ENCODE measurements around the gene NT5DC3.

Gene NT5DC3

GRCh38 chr12:103840876-103841689 is at the start of gene NT5DC3:
NT5DC3 (minus strand) TSS chr12:103841234; CDS start chr12:103841156, 78 bp downstream.
- no peaks in the 10 kb centered on the region for H3K27me3 Mint-ChIP-seq
- peaks cover 29% of the 10 kb centered on the region for H3K4me1 Mint-ChIP-seq (ENCODE audit: low read depth)
- H3K27ac Mint-ChIP-seq = peak within 1 kb of the TSS; percentile 79
- H3K9me3 Mint-ChIP-seq = no peaks in the 10 kb centered on the region
- peaks cover 13% of the 10 kb centered on the region for H3K36me3 Mint-ChIP-seq (ENCODE audit: low read depth)
- peak within 1 kb of the TSS; percentile 84 for H3K4me3 Mint-ChIP-seq

DNA sequence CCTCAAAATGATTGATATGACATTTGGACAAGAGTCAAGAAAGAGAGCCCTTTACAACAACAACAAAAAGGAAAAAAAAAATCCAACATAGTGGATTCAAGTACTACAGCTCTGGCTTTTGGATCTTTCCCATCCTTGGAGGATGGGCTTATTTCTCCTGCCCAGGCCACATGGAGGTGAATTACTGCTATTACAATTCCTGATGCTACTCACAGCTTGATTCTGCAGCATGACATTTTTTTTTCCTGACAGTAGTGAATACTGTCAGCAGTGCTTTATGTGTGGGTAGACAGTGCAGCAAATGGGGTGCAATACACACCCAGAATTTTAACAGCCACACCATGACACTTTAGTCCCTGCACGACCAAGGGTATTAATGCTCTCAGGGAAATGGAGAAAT is 46.7 kb upstream of the NT5DC3 start:
- Mint-ChIP-seq H3K27ac (no peak overlapping the region), H3K27me3 (no peaks in the 10 kb centered on the region), H3K4me3 (no peak overlapping the region)

DNA sequence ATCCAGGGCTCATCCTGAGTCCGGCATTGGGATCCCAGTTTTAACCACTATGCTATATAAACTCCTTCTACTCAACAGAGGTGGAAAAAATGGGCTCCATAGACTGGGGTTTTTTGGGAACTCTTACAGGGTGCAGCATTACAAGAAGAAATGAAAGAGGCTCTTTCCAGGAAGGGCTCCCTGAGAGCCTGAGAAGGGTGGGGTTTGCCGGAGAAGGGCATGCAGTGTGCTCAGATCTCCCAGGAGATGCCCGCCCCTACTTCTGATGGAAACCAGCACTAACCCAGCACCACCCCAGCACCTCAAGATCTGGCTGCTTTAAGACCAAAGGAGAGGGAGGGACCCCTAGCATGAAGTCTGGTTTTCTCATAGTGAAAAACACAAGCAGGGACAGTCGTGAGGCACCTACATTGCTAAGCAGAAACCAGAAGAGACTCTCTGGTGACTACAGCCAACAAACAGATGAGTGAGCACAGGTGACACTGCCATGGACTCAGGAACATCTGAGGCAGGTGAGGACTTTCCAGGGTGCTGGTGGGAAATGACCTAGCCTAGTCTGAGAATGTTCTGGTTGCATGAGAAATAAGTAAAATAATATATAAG is 45.3 kb upstream of the NT5DC3 start:
- Mint-ChIP-seq H3K27ac (no peak overlapping the region), H3K4me3 (no peak overlapping the region), H3K9me3 (no peaks in the 10 kb centered on the region), H3K4me1 (ENCODE audit: low read depth) (peaks cover 9% of the 10 kb centered on the region), H3K27me3 (no peaks in the 10 kb centered on the region), H3K36me3 (ENCODE audit: low read depth) (no peaks in the 10 kb centered on the region)

More for the DNA sequence above, 46.7 kb upstream of the NT5DC3 start:
- Mint-ChIP-seq H3K9me3 (no peaks in the 10 kb centered on the region), H3K36me3 (ENCODE audit: low read depth) (no peaks in the 10 kb centered on the region), H3K4me1 (ENCODE audit: low read depth) (peaks cover 6% of the 10 kb centered on the region)

DNA sequence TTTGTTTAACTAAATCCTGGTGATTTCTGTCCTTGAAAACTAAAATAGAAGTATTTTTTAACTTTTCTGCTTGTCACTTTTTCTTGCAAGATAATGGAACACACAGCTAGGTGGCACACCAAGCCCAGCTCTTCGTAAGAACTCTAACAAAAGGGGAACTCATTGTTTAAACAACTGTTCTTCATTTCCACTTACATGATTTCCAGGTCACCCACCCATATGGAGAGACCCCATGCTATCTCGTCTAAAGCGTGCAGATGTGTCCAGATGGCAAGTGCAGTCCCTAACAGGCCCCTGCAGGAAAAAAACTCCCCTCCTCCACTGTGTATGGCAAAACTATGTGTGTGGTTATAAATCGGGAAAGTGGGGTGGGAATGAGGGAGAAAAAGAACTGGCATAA is 43.3 kb upstream of the NT5DC3 start:
- Mint-ChIP-seq H3K27me3 (no peaks in the 10 kb centered on the region), H3K4me3 (no peak overlapping the region), H3K4me1 (ENCODE audit: low read depth) (peaks cover 28% of the 10 kb centered on the region), H3K9me3 (no peaks in the 10 kb centered on the region), H3K36me3 (ENCODE audit: low read depth) (no peaks in the 10 kb centered on the region), H3K27ac (peak overlapping the region; percentile 19)

DNA sequence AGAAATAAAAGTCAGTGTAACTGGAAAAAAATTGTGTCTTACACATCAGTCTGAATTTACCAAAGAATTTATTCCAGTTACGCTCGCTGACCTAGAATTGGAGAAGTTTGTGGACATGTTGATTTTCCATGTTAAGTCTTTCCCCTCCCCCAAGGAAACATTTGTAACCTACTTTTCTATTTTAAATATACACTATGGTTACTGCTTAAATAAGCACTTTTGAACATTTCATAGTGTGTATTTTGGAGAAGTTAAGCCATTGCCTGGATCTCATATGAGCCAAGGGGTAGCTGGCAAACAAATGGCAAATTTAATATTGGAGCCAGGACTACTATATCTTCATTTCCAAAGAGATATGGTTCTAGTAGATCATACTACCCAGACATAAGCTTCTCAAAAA is 42.9 kb upstream of the NT5DC3 start:
- no peaks in the 10 kb centered on the region for H3K27me3 Mint-ChIP-seq
- no peaks in the 10 kb centered on the region for H3K9me3 Mint-ChIP-seq
- no peaks in the 10 kb centered on the region for H3K36me3 Mint-ChIP-seq (ENCODE audit: low read depth)
- H3K27ac Mint-ChIP-seq = no peak overlapping the region
- no peak overlapping the region for H3K4me3 Mint-ChIP-seq
- H3K4me1 Mint-ChIP-seq (ENCODE audit: low read depth) = peaks cover 32% of the 10 kb centered on the region

GRCh38 chr12:103882861-103883596 is 42.0 kb upstream of the NT5DC3 start:
- no peaks in the 10 kb centered on the region for H3K36me3 Mint-ChIP-seq (ENCODE audit: low read depth)
- H3K4me1 Mint-ChIP-seq (ENCODE audit: low read depth) = peaks cover 40% of the 10 kb centered on the region
- peak overlapping the region; percentile 38 for H3K27ac Mint-ChIP-seq
- H3K4me3 Mint-ChIP-seq = no peak overlapping the region
- H3K27me3 Mint-ChIP-seq = no peaks in the 10 kb centered on the region
- no peaks in the 10 kb centered on the region for H3K9me3 Mint-ChIP-seq

- peaks cover 44% of the 10 kb centered on the region for H3K4me1 Mint-ChIP-seq (ENCODE audit: low read depth)
- no peak overlapping the region for H3K4me3 Mint-ChIP-seq
- no peaks in the 10 kb centered on the region for H3K9me3 Mint-ChIP-seq
- H3K36me3 Mint-ChIP-seq (ENCODE audit: low read depth) = no peaks in the 10 kb centered on the region
- H3K27me3 Mint-ChIP-seq = no peaks in the 10 kb centered on the region
- peak overlapping the region; percentile 5 for H3K27ac Mint-ChIP-seq
These were observed 40.2 kb upstream of the NT5DC3 start for GRCh38 chr12:103881261-103881660.

DNA sequence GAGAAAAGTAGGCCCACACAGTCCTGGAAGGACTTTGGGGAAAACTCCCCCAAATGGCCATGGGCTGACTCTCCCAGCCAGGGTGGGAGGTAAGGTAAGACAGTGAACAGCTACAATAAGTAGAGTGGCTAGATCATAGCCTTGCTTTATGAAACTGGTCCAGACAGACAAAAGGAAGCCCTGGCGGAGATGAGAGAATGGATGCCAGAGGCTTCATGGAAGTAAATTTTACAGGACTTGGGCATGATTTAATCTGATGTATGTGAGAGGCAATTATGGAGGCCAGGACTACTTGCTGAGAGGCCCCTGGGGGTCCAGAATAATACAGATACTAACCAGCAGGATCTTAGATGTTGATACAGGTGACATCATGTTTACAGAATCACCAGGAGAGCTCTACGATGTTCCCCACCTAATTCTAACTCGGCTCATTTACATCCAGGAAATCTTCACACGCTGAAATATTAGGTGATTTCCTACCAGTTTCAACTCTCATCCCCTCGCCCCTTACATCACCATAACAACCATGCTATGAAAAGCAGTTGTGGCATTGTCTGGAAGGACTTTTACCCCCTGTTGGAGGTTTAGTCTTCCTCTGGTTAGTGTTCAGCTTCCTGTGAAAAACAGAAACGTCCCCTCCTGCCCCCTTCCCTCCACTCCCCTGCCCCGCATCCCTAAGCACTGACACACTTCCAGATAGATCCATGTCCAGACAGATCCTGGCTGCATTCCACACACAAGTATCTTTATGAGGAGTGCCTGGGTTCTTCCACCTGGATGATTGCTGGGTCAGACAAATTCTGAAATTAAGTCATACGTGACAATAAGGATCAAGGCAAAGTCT is 39.5 kb upstream of the NT5DC3 start:
- Mint-ChIP-seq H3K36me3 (ENCODE audit: low read depth) (no peaks in the 10 kb centered on the region), H3K27me3 (no peaks in the 10 kb centered on the region), H3K9me3 (no peaks in the 10 kb centered on the region), H3K27ac (peak overlapping the region; percentile 46), H3K4me3 (no peak overlapping the region), H3K4me1 (ENCODE audit: low read depth) (peaks cover 44% of the 10 kb centered on the region)

DNA sequence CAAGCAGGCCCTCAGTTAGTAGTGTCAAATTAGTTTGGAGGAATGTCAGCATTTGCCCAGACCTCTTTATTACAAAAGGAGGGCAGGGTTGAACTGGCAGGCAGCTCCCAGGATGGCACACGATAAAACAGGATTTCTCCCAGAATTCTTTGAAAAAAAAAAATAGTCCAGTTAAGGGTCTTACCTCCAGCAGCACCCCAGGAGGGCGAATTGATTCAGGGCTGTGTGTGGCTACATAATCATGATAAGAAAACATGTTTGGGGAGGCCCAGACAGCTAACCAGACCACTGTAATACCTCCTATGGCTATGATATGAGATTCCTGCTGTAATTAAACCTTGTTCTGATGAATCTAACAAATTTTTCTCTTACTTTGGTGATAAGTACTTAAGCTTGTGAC is 38.8 kb upstream of the NT5DC3 start:
- no peak overlapping the region for H3K27ac Mint-ChIP-seq
- no peaks in the 10 kb centered on the region for H3K36me3 Mint-ChIP-seq (ENCODE audit: low read depth)
- no peaks in the 10 kb centered on the region for H3K9me3 Mint-ChIP-seq
- no peak overlapping the region for H3K4me3 Mint-ChIP-seq
- no peaks in the 10 kb centered on the region for H3K27me3 Mint-ChIP-seq
- H3K4me1 Mint-ChIP-seq (ENCODE audit: low read depth) = peaks cover 44% of the 10 kb centered on the region

- Mint-ChIP-seq H3K36me3 (ENCODE audit: low read depth) (no peaks in the 10 kb centered on the region), H3K9me3 (no peaks in the 10 kb centered on the region), H3K4me3 (no peak overlapping the region), H3K4me1 (ENCODE audit: low read depth) (peaks cover 39% of the 10 kb centered on the region), H3K27me3 (no peaks in the 10 kb centered on the region), H3K27ac (peak overlapping the region; percentile 82)
These were observed 38.1 kb upstream of the NT5DC3 start for GRCh38 chr12:103879048-103879692.

DNA sequence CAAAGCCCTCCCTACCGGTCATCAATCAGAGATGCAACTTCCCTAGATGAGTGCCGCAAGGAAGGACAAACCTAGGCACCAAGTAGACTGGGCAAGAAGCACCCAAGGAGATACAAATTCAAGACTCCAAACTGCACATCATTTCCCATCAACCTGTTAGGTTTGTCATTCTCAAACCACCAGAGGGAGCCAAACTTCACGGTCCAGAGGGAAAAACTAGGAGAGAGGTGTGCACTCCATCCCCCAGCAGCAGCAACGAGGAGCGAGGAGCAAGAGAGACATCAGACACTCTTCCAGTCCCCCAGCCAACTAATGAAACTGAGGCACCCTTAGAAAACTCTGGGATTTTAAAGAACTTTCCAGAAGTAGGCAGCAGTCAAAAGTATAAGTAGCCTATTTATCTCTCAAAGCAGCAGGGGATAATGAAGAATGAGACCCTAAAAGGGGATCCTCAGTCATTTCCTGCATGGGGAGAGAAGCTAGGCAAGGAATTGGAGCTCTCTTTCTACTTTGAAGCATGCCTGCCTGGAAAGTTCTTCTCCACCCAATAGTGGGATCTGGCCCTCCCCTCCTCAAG is 37.0 kb upstream of the NT5DC3 start:
- Mint-ChIP-seq H3K4me3 (no peak overlapping the region), H3K9me3 (no peaks in the 10 kb centered on the region), H3K36me3 (ENCODE audit: low read depth) (no peaks in the 10 kb centered on the region), H3K4me1 (ENCODE audit: low read depth) (peaks cover 38% of the 10 kb centered on the region), H3K27me3 (no peaks in the 10 kb centered on the region), H3K27ac (no peak overlapping the region)

GRCh38 chr12:103877288-103877687 is 36.3 kb upstream of the NT5DC3 start:
- no peak overlapping the region for H3K4me3 Mint-ChIP-seq
- no peaks in the 10 kb centered on the region for H3K27me3 Mint-ChIP-seq
- no peak overlapping the region for H3K27ac Mint-ChIP-seq
- no peaks in the 10 kb centered on the region for H3K9me3 Mint-ChIP-seq
- H3K4me1 Mint-ChIP-seq (ENCODE audit: low read depth) = peaks cover 38% of the 10 kb centered on the region
- no peaks in the 10 kb centered on the region for H3K36me3 Mint-ChIP-seq (ENCODE audit: low read depth)

DNA sequence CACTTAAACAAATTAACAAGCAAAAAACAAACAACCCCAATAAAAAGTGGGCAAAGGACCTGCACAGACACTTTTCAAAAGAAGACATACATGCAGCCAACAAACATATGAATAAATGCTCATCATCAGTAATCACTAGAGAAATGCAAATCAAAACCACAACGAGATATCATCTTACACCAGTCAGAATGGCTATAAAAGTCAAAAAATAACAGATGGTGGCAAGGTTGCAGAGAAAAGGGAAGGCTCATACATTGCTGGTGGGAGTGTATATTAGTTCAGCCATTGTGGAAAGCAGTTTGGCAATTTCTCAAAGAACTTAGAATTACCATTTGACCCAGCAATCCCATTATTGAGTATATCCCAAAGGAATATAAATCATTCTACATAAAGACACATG is 34.6 kb upstream of the NT5DC3 start:
- no peaks in the 10 kb centered on the region for H3K36me3 Mint-ChIP-seq (ENCODE audit: low read depth)
- no peak overlapping the region for H3K27ac Mint-ChIP-seq
- H3K4me3 Mint-ChIP-seq = no peak overlapping the region
- H3K27me3 Mint-ChIP-seq = no peaks in the 10 kb centered on the region
- H3K4me1 Mint-ChIP-seq (ENCODE audit: low read depth) = peaks cover 30% of the 10 kb centered on the region
- no peaks in the 10 kb centered on the region for H3K9me3 Mint-ChIP-seq

DNA sequence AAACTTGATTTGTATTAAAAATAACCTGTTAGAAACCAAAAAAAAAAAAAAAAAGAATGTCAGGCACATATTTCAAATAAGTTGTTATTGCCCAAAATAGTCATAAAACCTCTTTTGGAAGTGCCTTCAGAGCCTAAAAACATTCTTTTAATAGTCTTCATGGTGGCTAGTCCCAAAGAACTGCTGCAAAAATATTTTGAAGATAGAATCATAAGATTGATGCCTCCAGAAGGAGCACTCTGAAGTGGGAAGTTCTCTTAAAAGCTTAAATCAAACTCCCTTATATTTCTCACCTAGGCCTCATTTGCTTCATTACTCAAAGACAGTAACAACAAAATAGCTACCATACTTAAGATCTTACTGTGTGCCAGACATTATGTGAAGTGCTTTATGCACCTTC is 27.2 kb upstream of the NT5DC3 start:
- Mint-ChIP-seq H3K36me3 (ENCODE audit: low read depth) (no peaks in the 10 kb centered on the region), H3K4me3 (no peak overlapping the region), H3K9me3 (no peaks in the 10 kb centered on the region), H3K27me3 (peaks cover 4% of the 10 kb centered on the region), H3K27ac (no peak overlapping the region), H3K4me1 (ENCODE audit: low read depth) (no peaks in the 10 kb centered on the region)
